H1 (cell line): ENCODE data around the gene PSPN.

Source experiments
- CEBPB ChIP-seq: IDR thresholded peaks from 2 replicates; pipeline ENCODE4 v1.6.1; 2012; ENCODE audit warnings: low read depth, low read length
- CHD2 ChIP-seq: IDR thresholded peaks from 2 replicates; pipeline ENCODE4 v1.6.1; 2012; ENCODE audit warnings: low read length, improper control_type of control experiment
- CTCF ChIP-seq, 3 experiments: IDR thresholded peaks; 1 replicate in 2 of 3; 2 replicates in 1 of 3; pipeline versions ENCODE4 v1.5.1 to v1.6.1; 2011; ENCODE audit warnings: low read length in 3 of 3, mild to moderate bottlenecking in 3 of 3, inconsistent platforms in 2 of 3, low read depth in 1 of 3, moderate library complexity in 1 of 3; ENCODE audit not compliant: insufficient read depth in 1 of 3; ENCODE audit errors: control extremely low read depth in 1 of 3
- EZH2 ChIP-seq: fragments of 200-600 bp; sonication (generic); IDR thresholded peaks from 2 replicates; pipeline ENCODE4 v1.7.1; 2012; ENCODE audit warnings: low read depth, mild to moderate bottlenecking, moderate library complexity, low read length, inconsistent platforms; ENCODE audit not compliant: severe bottlenecking
- KDM1A ChIP-seq: fragments of 200-600, 300-600 bp; sonication (generic); IDR thresholded peaks from 2 replicates; pipeline ENCODE4 v1.7.1; 2016; ENCODE audit warnings: mild to moderate bottlenecking, low read length, borderline replicate concordance
- PHF8 ChIP-seq: fragments of 200-600 bp; sonication (generic); conservative IDR thresholded peaks from 2 replicates; pipeline ENCODE4 v1.7.1; 2012; ENCODE audit warnings: low read depth, mild to moderate bottlenecking, inconsistent platforms, low read length, moderate library complexity
- POLR2A ChIP-seq, 2 experiments: IDR thresholded peaks; 1 replicate in 1 of 2; 2 replicates in 1 of 2; pipeline ENCODE4 v1.6.1; 2011; ENCODE audit warnings: low read depth in 2 of 2, low read length in 2 of 2, mild to moderate bottlenecking in 2 of 2; ENCODE audit errors: control extremely low read depth in 1 of 2
- POLR2AphosphoS5 ChIP-seq: IDR thresholded peaks from 2 replicates; pipeline ENCODE4 v1.6.1; 2011; ENCODE audit warnings: low read depth, low read length
- RFX5 ChIP-seq: IDR thresholded peaks from 2 replicates; pipeline ENCODE4 v1.6.1; 2011; ENCODE audit warnings: low read depth, low read length, improper control_type of control experiment, borderline replicate concordance
- TCF12 ChIP-seq: IDR thresholded peaks from 2 replicates; pipeline ENCODE4 v1.6.1; 2011; ENCODE audit warnings: low read depth, mild to moderate bottlenecking, low read length

- TF ChIP-seq POLR2AphosphoS5: no peak
- no peak for TF ChIP-seq EZH2
- no peak for TF ChIP-seq PHF8
- TF ChIP-seq RFX5: no peak
- no peak for TF ChIP-seq CTCF (IDR thresholded peaks at IDR 0.05; ENCODE audit: control extremely low read depth in 1 of 3, insufficient read depth in 1 of 3, low read depth in 1 of 3, low read length in 3 of 3)
- TF ChIP-seq TCF12: no peak
- no peak for TF ChIP-seq CHD2
- TF ChIP-seq KDM1A: no peak
- TF ChIP-seq POLR2A (IDR thresholded peaks at IDR 0.05; ENCODE audit: control extremely low read depth in 1 of 2, low read depth in 2 of 2, low read length in 2 of 2): no peak
- no peak for TF ChIP-seq CEBPB
These were observed 48.9 kb downstream of the PSPN start for GRCh38 chr19:6326815-6327214.
